ENCODE data around the gene PEDS1.
"Not testable (repeated sequence)": the region's sequence is repeated elsewhere in the genome, so short reads cannot be mapped to it uniquely, and the experiment has no call there.

GRCh38 chr20:50201710-50202109 is 48.2 kb upstream of the PEDS1 start:
- not testable (repeated sequence) for TF ChIP-seq CTCF, POLR2A (IDR thresholded peaks at IDR 0.05)
